DOHH2 (cell line): Measurements from ENCODE around the gene TOMM34.

Experiments used
- H3F3A ChIP-seq: fragments of 200-600 bp; sonication (generic), shearing (Covaris generic); 2 replicates; pipeline ENCODE4 v1.6.0; 2016; ENCODE audit warnings: antibody characterized with exemption, mild to moderate bottlenecking; ENCODE audit not compliant: control insufficient read depth, insufficient read depth
- H3K27ac ChIP-seq: fragments of 200-600 bp; sonication (generic); 2 replicates; pipeline ENCODE4 v1.5.1; 2014; ENCODE audit warnings: low read depth, mild to moderate bottlenecking, low read length, moderate library complexity
- H3K27me3 ChIP-seq: fragments of 200-600 bp; sonication (generic); 2 replicates; pipeline ENCODE4 v1.6.1; 2014; ENCODE audit warnings: mild to moderate bottlenecking, low read length, mixed read lengths; ENCODE audit not compliant: control insufficient read depth
- H3K36me3 ChIP-seq: fragments of 200-600 bp; sonication (generic); 2 replicates; pipeline ENCODE4 v1.6.1; 2014; ENCODE audit warnings: mild to moderate bottlenecking, low read length, moderate library complexity, mixed read lengths; ENCODE audit not compliant: control insufficient read depth
- H3K4me1 ChIP-seq: fragments of 200-600 bp; sonication (generic); 2 replicates; pipeline ENCODE4 v1.6.1; 2014; ENCODE audit warnings: mild to moderate bottlenecking, low read length, mixed read lengths; ENCODE audit not compliant: control insufficient read depth
- H3K4me2 ChIP-seq: fragments of 200-600 bp; sonication (generic); 2 replicates; pipeline ENCODE4 v1.6.0; 2014; ENCODE audit warnings: mild to moderate bottlenecking, low read length, moderate library complexity
- H3K4me3 ChIP-seq: fragments of 200-600 bp; sonication (generic); 2 replicates; pipeline ENCODE4 v1.5.1; 2014; ENCODE audit warnings: mild to moderate bottlenecking, low read length, mixed read lengths
- H3K79me2 ChIP-seq: fragments of 200-600 bp; sonication (generic); 2 replicates; pipeline ENCODE4 v1.6.1; 2014; ENCODE audit warnings: mild to moderate bottlenecking, low read length, mixed read lengths; ENCODE audit not compliant: control insufficient read depth
- H3K9me2 ChIP-seq: fragments of 200-600 bp; sonication (generic); replicated peaks from 2 replicates; pipeline ENCODE4 v1.6.1; 2014; ENCODE audit warnings: mild to moderate bottlenecking, low read length, mixed read lengths; ENCODE audit not compliant: control insufficient read depth
- H3K9me3 ChIP-seq: fragments of 200-600 bp; sonication (generic); 2 replicates; pipeline ENCODE4 v1.6.1; 2014; ENCODE audit warnings: antibody characterized with exemption, low read length, mixed read lengths; ENCODE audit not compliant: control insufficient read depth, insufficient read depth
- H4K20me1 ChIP-seq: fragments of 200-600 bp; sonication (generic); 2 replicates; pipeline ENCODE4 v1.6.0; 2014; ENCODE audit warnings: low read depth, mild to moderate bottlenecking, antibody characterized with exemption, low read length, moderate library complexity; ENCODE audit not compliant: control insufficient read depth, insufficient read depth
- CTCF ChIP-seq: fragments of 200-600 bp; sonication (generic); IDR thresholded peaks from one replicate; pipeline ENCODE4 v1.5.1; 2014; ENCODE audit warnings: antibody characterized with exemption, mild to moderate bottlenecking, low read depth, low read length; ENCODE audit not compliant: poor library complexity, severe bottlenecking
- EZH2phosphoT487 ChIP-seq: fragments of 200-600 bp; sonication (generic); IDR thresholded peaks from 2 replicates; pipeline ENCODE4 v1.6.1; 2017; ENCODE audit warnings: borderline replicate concordance, mild to moderate bottlenecking, antibody characterized with exemption, low read length, moderate library complexity, mixed read lengths

TOMM34 gene

GRCh38 chr20:44918342-44918741 is 41.9 kb downstream of the TOMM34 start:
- Histone ChIP-seq H3F3A (no peaks in the 10 kb centered on the region), H3K27ac (no peak overlapping the region), H4K20me1 (no peaks in the 10 kb centered on the region), H3K9me2 (no peaks in the 10 kb centered on the region), H3K27me3 (no peaks in the 10 kb centered on the region), H3K4me3 (no peak overlapping the region), H3K79me2 (no peaks in the 10 kb centered on the region), H3K9me3 (no peaks in the 10 kb centered on the region), H3K4me2 (no peak overlapping the region), H3K36me3 (peaks cover 9% of the 10 kb centered on the region), H3K4me1 (no peaks in the 10 kb centered on the region)
- TF ChIP-seq EZH2phosphoT487 (no peak), CTCF (no peak)

- TF ChIP-seq CTCF = no peak
- TF ChIP-seq EZH2phosphoT487 = no peak
- Histone ChIP-seq H3K4me2 (no peak overlapping the region), H3K79me2 (no peaks in the 10 kb centered on the region), H3K9me2 (no peaks in the 10 kb centered on the region), H4K20me1 (no peaks in the 10 kb centered on the region), H3F3A (no peaks in the 10 kb centered on the region), H3K27me3 (no peaks in the 10 kb centered on the region), H3K4me3 (no peak overlapping the region), H3K4me1 (no peaks in the 10 kb centered on the region), H3K27ac (no peak overlapping the region), H3K36me3 (peaks cover 14% of the 10 kb centered on the region), H3K9me3 (no peaks in the 10 kb centered on the region)
Observed at GRCh38 chr20:44917399-44917798, 42.8 kb downstream of the TOMM34 start.

DNA sequence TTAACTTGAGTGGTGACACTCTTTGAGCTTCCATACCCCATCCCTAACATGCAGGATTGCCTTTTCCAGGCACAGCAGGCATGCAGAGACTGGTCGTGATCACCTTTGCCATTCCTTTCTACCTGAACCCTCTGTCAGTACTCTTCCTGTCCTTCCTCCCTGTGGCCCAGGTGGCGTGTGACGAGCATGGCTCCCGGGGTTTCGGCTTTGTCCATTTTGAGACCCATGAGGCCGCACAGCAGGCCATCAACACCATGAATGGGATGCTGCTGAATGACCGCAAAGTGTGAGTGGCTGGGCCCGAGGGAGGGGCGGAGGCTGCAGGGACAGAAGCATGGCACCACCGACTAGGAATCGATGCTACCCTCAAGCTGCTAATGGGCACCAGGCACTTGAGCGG is 43.6 kb downstream of the TOMM34 start:
- Histone ChIP-seq H3K4me1 (no peaks in the 10 kb centered on the region), H3K27ac (no peak overlapping the region), H3K9me3 (no peaks in the 10 kb centered on the region), H3K36me3 (peaks cover 14% of the 10 kb centered on the region), H3K4me3 (no peak overlapping the region), H3K4me2 (no peak overlapping the region), H3K27me3 (no peaks in the 10 kb centered on the region), H3K79me2 (no peaks in the 10 kb centered on the region), H4K20me1 (no peaks in the 10 kb centered on the region), H3F3A (no peaks in the 10 kb centered on the region), H3K9me2 (no peaks in the 10 kb centered on the region)
- no peak for TF ChIP-seq EZH2phosphoT487
- TF ChIP-seq CTCF = no peak

- Histone ChIP-seq H3K27me3 (no peaks in the 10 kb centered on the region), H3K79me2 (peaks cover 6% of the 10 kb centered on the region), H3K9me2 (no peaks in the 10 kb centered on the region), H3K4me2 (no peak overlapping the region), H4K20me1 (no peaks in the 10 kb centered on the region), H3K4me3 (no peak overlapping the region), H3K4me1 (peaks cover 8% of the 10 kb centered on the region), H3K9me3 (no peaks in the 10 kb centered on the region), H3K27ac (no peak overlapping the region), H3F3A (no peaks in the 10 kb centered on the region), H3K36me3 (peaks cover 14% of the 10 kb centered on the region)
- TF ChIP-seq CTCF = no peak
- TF ChIP-seq EZH2phosphoT487 = no peak
Observed at GRCh38 chr20:44914924-44915323, 45.3 kb downstream of the TOMM34 start.
